ENCODE results near the gene AXL. TPM values are rescaled to one million over a fixed set of nuclear protein-coding genes. Genes with fewer than 3 reads are reported as not detected.

AXL gene
- total and polyA plus RNA-seq, 9 of the 15 experiments (the other 6 are each of a cell fraction or from before 2014, with no cell fraction given), result 0.80 to 6.6 (median 1.6) TPM

DNA sequence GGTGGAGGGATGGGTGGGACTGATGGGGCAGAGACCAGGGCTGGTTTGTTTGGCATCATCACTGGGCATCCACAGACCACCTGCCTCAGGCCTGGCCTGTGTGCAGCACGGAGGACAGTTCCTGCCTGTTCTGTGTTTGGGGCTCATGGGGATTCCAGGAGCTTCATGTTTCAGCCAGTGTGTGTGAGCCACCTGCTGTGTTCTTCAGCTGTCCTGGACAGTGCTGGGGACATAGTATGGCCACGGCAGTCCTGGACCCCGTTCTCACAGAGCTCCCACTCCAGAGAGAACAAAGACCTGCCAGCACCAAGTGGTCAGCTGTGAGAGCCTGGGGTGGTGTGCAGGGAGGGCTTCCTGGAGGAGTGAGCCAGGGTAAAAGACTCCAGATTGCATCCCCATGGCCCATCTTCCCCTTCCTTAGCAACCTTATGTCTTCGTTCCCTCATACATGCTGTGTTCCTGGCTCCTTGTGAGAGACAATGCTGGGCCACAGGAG lies 89.0 kb downstream of the AXL start:
- peak overlapping the region; percentile 63 for H3K27ac ChIP-seq (ENCODE audit: extremely low read depth, low read depth, low read length)
- H3K4me1 ChIP-seq (replicated peaks in 1 of 2; ENCODE audit: control insufficient read depth in 2 of 2, insufficient read depth in 2 of 2, low read length in 2 of 2), result peaks cover 11 to 12% of the 10 kb centered on the region in 2 experiments; a peak in 4 of 5 replicates
- no peak overlapping the region for H3K4me3 ChIP-seq
- intact Hi-C loops (cut with micrococcal nuclease) (loop anchor here (5.0 kb wide), 2 partner anchors 44 to 106 kb away; partner anchors contain the start of gene TGFB1), in situ Hi-C loops (cut with MboI) (loop anchor here (25.0 kb wide), 1 partner anchor 254 kb away; no protein-coding TSS in a partner anchor)
- peaks cover 7% of the 10 kb centered on the region; the same call in 1 of the 2 replicates for H4K20me1 ChIP-seq (replicated peaks; ENCODE audit: control insufficient read depth, insufficient read depth, low read length)
- H3K9ac ChIP-seq (ENCODE audit: insufficient read depth in 1 of 2, low read depth in 2 of 2, low read length in 2 of 2), result peak overlapping the region in 1 of 2 experiments; percentile 38; a peak in 1 of 4 replicates
- BruUV-seq (replicated peaks), result no TSS peak
- no peak for DNase-seq (ENCODE audit: extremely low read depth in 1 of 4, low spot score in 3 of 4)
- H3K9me3 ChIP-seq (replicated peaks; ENCODE audit: control insufficient read depth, insufficient read depth, low read depth, low read length), result no peaks in the 10 kb centered on the region
- CTCF ChIA-PET (ENCODE audit: low intra/inter-chr PET ratio), result interaction anchor here (0.9 to 1.7 kb wide), 3 partner anchors 104 to 181 kb away, joined by 3 to 13 read pairs (median 3); partner anchors contain the start of gene ERICH4
- TF ChIP-seq NCOA4 (IDR thresholded peaks at IDR 0.05; ENCODE audit: partially characterized antibody) (no peak), POLR2G (IDR thresholded peaks at IDR 0.05; ENCODE audit: low read depth, low read length) (0 out of 2 replicates have a peak, but pooled peaks have one; percentile 27), CREB1 (IDR thresholded peaks at IDR 0.05) (no peak), CREB1 (CRISPR knock-in tag; IDR thresholded peaks at IDR 0.05) (0 out of 2 replicates have a peak, but pooled peaks have one; percentile 41), PML (IDR thresholded peaks at IDR 0.05; ENCODE audit: low read length) (0 out of 2 replicates have a peak, but pooled peaks have one; percentile 12), KAT7 (CRISPR knock-in tag; IDR thresholded peaks at IDR 0.05; ENCODE audit: borderline replicate concordance) (0 out of 2 replicates have a peak, but pooled peaks have one; percentile 55), ZBTB1 (CRISPR knock-in tag; IDR thresholded peaks at IDR 0.05; ENCODE audit: borderline replicate concordance, low read depth) (0 out of 2 replicates have a peak, but pooled peaks have one; percentile 26), GABPB1 (CRISPR knock-in tag; IDR thresholded peaks at IDR 0.05) (0 out of 2 replicates have a peak, but pooled peaks have one; percentile 28), KDM2B (CRISPR knock-in tag; IDR thresholded peaks at IDR 0.05) (no peak), BRD9 (IDR thresholded peaks at IDR 0.05; ENCODE audit: low read depth, partially characterized antibody) (no peak), ZFP36 (IDR thresholded peaks at IDR 0.05; ENCODE audit: low read depth, low read length, partially characterized antibody) (peak; percentile 95)
- TF ChIP-seq, protein P1, sequence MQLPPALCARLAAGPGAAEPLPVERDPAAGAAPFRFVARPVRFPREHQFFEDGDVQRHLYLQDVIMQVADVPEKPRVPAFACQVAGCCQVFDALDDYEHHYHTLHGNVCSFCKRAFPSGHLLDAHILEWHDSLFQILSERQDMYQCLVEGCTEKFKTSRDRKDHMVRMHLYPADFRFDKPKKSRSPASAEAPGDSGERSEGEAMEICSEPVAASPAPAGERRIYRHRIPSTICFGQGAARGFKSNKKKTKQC (CRISPR knock-in tag; IDR thresholded peaks at IDR 0.05), result no peak
- TF ChIP-seq, protein P2, sequence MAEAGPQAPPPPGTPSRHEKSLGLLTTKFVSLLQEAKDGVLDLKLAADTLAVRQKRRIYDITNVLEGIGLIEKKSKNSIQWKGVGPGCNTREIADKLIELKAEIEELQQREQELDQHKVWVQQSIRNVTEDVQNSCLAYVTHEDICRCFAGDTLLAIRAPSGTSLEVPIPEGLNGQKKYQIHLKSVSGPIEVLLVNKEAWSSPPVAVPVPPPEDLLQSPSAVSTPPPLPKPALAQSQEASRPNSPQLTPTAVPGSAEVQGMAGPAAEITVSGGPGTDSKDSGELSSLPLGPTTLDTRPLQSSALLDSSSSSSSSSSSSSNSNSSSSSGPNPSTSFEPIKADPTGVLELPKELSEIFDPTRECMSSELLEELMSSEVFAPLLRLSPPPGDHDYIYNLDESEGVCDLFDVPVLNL (CRISPR knock-in tag; IDR thresholded peaks at IDR 0.05; ENCODE audit: low read depth), result no peak
- TF ChIP-seq, protein P3, sequence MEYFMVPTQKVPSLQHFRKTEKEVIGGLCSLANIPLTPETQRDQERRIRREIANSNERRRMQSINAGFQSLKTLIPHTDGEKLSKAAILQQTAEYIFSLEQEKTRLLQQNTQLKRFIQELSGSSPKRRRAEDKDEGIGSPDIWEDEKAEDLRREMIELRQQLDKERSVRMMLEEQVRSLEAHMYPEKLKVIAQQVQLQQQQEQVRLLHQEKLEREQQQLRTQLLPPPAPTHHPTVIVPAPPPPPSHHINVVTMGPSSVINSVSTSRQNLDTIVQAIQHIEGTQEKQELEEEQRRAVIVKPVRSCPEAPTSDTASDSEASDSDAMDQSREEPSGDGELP (CRISPR knock-in tag; IDR thresholded peaks at IDR 0.05; ENCODE audit: borderline replicate concordance), result peak; percentile 25; the same call in 1 of the 2 replicates
- H3K4me2 ChIP-seq (ENCODE audit: insufficient read depth, low read length), result no peak overlapping the region
- no peak overlapping the region for H2AFZ ChIP-seq (ENCODE audit: low read depth, low read length)
- H3K9me1 ChIP-seq (ENCODE audit: control insufficient read depth, insufficient read depth, low read length), result no peaks in the 10 kb centered on the region
- 41% methylated on average over 4 of the region's 4 CpGs for WGBS (ENCODE audit: insufficient coverage, low coverage, missing lambda C conversion rate)
- peaks cover 61% of the 10 kb centered on the region for H3K36me3 ChIP-seq (ENCODE audit: control insufficient read depth, insufficient read depth, low read length)
- peak; percentile 10 for ATAC-seq
- no peak for FAIRE-seq
- POLR2A ChIA-PET, result interaction anchor here (0.6 to 2.2 kb wide), 7 partner anchors 9 to 712 kb away, joined by 3 to 8 read pairs (median 3); partner anchors contain the start of gene HNRNPUL1
- no peaks in the 10 kb centered on the region for H3K27me3 ChIP-seq (ENCODE audit: control insufficient read depth in 2 of 2, insufficient read depth in 2 of 2, low read length in 2 of 2)
- H3K79me2 ChIP-seq (ENCODE audit: control insufficient read depth, insufficient read depth, low read length), result peaks cover 29% of the 10 kb centered on the region
